ENCODE data around the gene ERAL1.
"Not testable (repeated sequence)": the region's sequence is repeated elsewhere in the genome, so short reads cannot be mapped to it uniquely, and the experiment has no call there.

The ERAL1 gene

DNA sequence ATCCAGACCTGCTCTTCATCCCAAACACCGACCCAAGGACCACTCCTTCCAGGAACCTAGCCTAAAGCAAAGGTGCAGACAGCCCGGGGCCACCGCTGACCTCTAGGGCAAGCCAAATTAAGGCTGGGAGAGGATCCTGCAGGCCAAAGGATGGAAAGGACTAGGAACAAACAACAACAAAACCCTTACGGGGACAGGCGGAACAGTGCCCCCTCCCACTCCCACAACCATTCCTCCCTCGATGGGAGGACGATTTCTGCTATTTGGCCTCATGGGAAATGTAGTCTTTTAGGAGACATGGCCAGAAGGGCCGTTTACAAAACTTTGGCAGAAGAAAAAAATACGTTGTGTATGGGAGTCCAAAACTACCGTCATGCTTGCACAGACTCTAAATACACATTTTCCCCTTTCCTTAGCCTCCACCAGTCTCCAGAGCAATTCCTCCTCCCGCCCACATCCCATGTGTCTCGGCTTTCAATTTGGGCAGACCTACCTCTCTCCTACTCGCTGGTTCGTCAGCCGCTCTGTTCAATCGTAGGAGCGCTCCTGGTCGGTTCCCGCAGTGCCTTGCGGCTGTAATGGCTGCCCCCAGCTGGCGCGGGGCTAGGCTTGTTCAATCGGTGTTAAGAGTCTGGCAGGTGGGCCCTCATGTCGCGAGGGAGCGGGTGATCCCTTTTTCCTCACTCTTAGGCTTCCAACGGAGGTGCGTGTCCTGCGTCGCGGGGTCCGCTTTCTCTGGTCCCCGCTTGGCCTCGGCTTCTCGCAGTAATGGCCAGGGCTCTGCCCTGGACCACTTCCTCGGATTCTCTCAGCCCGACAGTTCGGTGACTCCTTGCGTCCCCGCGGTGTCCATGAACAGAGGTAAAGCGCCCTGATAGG, at the start of gene ERAL1:
Gene ERAL1, plus strand, starts transcription at position 560 of the 879 bp plus-strand sequence. Its CDS starts 19 bp downstream, at position 579.
- DNase-seq (ENCODE audit: low read depth), result peak; percentile 66

DNA sequence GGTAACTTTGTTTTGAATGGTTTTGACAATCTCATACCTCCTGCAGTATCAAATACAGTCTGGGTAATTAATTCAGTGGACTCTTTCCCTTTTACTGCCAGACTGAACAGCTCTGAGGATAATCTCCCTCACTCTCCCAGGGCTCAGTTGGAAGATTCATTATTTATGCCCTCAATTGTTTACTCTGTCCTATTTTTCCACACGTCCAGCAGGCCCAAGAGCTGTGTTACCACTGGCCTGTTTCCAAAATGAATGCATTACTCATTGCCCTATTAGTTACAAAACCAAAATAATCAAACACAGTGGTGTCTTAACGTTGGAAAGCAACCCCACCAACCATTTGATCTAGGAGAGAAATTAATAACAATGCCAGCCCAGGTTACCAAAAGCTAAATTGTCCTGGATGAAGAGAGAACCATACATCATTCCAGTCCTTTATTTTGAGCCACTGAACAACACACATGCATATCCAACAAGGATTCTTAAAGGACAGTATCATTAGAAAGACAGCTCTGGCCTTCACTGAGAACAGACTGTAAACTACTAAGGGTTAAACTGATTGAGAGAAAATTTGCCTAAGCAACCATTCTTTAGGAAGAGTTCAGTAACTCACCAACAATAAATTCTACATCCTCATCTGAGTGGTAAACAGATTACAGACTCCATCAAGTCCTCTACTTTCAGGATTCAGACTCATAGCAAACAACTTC, 46.7 kb upstream of the ERAL1 start:
- no peak for DNase-seq (ENCODE audit: low read depth)

DNA sequence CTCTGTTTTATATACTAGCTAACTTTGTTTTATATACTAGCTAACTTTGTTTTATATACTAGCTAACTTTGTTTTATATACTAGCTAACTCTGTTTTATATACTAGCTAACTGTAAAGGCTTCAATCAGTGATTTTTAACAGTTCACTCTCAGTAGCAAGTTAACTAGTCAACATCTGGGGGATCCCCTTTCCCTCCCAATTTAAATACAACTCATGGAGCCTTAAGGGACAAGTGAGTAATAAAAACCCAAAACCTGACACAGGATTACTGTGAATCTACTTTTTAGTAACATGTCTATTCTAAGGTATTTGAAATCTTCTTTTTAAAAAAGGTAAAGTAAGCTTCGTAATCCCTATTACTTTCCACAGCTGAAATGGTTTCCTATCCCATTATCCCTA, 44.4 kb upstream of the ERAL1 start:
- no peak for DNase-seq (ENCODE audit: low read depth)

DNA sequence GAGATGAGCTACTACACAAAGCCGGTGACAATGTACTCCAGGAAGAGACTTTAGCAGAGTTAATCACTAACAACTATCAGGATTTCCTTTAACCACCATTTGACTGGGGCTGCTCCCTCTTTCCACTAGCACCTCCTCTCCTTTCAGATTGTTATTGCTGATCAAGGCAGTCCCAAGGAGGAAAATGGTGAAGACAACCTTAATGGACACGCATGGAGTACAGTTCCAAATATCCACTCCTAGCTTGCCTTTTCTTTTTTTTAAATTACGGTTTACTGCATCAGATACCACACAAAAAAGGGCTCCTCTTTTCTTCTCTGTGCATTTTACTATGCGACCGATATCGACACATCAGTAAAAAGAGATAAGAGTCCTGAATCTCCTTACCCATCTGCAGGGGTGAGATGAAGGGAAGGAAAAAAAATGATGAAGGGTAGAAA, 43.1 kb upstream of the ERAL1 start:
- no peak for DNase-seq (ENCODE audit: low read depth)

DNA sequence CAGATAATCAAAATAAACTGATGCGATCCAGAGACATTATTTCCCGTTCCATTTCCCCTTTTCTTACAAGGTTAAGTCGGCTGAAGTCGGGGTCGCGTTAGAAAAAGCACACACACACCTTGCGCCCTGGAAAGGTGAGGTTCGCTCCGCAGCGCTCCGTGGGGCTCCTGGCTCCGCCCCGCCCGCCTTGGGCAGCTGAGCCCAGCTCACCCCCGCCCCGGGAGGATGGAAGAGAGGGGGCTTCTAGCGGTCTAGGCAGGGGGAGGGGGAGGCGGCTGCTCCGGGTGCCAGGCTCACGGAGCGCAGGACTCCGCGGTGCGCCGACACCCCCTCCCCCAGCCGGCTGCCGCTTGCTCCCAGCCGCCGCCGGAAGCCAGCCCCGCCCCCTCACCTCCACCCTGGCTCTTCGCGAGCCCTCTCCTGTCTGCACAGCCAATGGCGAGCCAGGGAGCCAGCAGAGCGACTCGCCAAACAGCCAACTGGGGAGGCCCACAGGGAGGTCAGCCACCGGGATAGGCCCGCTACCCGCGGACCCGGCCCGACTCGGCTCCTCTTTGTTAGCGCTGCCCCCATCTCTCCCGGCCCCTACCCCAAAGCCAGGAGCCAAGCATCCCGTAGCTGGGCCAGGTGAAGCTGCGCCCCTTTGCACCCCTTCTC, 42.6 kb upstream of the ERAL1 start:
- peak; percentile 94 for DNase-seq (ENCODE audit: low read depth)

DNA sequence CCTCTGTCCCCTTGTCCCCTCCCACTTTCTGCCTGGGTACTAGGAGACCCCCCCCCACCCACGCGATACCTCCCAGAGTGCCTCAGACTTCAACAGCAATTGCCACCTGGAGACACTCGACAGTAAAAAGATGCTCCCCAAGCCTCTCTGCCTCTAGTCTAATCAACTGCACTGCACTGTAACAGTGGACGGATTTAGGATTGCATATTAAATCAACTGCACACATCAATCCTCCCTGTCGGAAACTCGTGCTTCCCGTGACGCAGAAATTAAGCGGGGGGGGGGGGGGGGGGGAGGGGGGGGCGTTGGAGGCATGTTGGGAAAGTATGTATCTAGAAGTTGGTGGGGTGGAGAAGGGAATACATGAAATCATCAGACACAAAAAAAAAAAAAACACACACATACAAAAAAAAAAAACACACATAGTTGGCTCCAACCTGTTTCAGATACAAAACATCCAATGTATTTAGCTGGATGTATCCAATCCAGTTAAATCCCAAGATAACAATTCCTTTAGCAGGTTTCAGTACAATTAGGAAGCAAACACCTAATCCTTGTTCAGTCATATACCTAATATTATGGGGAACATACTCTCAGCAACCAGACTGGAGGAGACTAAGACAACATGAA, 42.0 kb upstream of the ERAL1 start:
- no peak for DNase-seq (ENCODE audit: low read depth)

DNA sequence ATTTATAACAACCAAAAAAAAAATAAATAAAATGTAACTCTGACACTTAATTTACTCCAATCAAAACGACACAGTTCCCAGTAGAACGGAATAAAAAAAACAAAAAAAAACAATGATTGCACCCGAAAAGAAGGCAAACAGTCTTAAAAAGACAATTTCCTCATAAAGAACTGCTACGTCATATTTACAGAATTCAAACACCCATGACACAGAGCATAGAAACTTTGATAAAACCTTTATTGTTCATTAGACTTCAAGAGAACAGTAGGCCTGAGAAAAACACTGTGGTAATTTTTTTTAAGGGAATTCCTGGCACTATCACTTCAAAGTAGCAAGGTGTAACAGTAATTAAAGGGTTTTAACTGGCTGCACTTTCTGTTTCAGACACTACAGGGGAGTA, 38.3 kb upstream of the ERAL1 start:
- no peak for DNase-seq (ENCODE audit: low read depth)

DNA sequence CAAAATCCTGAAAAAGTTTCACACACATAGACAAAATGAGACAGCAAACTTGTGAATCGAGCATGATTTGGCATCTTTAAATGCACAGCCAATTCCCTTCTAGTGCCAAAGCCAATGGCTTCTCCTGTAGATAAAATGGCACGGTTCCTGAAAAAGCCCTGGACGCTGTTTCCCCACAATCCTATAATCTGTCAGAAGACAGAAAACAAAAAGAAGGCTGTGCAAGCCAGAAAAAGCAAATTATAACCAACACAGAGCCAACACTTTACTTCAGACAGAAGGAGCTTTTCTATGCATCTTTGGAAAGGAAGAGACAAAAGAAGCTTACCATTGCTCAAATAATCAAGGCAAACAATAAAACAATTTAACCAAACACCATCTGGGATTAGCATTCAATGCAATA, 36.0 kb upstream of the ERAL1 start:
- no peak for DNase-seq (ENCODE audit: low read depth)

DNA sequence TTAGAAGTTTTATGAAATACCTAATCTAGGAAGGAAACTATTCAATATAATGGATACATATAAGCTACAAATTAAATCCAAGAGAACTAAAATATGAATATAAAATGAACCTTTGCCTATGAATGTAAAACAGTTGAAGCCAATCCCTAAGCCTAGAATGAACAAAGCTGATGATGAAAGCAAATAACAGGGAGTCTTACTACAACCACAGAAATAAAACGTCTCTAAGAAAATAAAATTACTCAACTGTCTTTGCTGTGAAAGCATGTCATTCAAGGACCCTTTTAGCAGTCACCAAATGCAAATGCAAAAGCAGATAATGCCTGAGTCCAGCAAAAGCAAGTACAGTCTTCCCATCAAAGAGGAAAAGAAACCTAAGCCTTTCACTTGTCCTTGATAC, 35.2 kb upstream of the ERAL1 start:
- no peak for DNase-seq (ENCODE audit: low read depth)

DNA sequence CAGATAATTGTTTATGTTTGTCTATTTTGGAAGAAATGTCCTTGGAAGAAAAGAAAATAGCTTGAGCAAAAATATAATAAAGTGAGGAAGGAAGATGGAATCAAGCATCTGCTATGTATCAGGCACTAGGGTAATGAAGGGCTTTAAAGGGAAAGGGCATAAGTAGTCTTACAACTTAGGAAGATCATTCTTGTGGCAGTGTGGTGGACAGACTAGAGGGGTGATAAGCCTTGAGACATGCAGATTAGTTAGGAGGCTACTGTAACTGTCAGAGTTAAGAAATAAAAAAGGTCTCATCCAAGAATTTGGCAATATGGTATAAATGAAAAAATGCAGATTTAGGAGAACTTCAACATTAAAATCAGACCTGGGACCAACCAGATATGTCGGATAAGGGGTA, 27.1 kb upstream of the ERAL1 start:
- DNase-seq (ENCODE audit: low read depth), result no peak

DNA sequence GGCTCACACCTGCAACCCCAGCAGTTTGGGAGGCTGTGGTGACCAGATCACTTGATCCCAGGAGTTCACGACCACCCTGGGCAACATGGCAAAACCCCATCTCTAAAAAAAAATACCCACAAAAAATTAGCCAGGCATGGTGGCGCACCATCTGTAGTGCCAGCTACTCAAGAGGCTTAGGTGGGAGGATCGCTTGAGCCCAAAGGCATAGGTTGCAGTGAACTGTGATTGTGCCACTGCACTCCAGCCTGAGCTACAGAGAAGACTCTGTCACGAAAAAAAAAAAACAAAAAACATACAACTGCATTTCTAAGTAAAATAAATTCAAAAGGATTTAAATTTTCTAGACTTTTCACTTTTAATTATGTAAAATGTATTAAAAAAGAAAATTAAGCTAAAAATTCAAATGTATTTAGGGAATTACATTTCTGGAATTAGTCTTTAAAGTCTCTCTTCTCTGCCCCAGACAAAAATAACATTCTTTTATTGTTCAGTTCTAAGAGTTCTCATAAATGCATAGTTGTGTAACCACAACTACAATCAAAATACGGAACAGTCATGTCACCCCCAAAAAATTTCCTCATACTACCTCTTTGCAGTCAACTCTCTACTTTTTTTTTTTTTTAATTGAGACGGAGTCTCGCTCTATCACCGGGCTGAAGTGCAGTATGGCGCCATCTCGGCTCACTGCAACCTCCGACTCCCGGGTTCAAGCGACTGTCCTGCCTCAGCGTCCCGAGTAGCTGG, 26.3 kb upstream of the ERAL1 start:
- DNase-seq (ENCODE audit: low read depth), result no peak

DNA sequence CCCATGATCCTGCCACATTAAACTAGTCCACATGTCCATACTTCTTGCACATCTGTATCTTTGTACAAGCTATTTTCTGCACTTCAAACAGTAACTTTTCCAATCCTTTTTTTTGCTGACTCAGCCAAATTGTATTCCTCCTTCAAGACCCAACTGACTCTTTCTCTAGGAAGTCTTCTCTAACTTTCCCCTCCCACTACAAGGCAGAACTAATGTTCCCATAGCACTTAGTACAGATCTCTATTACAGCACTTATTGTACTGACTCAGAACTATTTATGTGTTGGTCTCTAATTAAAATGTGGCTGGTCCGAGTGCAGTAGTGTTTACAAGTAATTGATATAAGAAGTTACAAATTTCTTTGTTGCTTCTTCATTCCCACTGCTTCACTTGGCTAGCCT, 20.4 kb upstream of the ERAL1 start:
- DNase-seq (ENCODE audit: low read depth), result no peak

DNA sequence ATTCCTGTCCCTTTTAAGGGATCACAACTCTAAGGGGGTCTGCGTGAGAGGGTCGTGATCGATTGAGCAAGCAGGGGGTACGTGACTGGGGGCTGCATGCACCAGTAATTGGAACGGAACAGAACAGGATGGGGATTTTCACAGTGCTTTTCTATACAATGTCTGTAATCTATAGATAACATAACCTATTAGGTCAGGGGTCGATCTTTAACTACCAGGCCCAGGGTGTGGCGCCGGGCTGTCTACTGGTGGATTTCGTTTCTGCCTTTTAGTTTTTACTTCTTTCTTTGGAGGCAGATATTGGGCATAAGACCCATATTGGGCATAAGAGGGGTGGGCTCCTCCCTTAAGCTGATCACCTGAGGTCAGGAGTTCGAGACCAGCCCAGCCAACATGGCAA, 18.3 kb upstream of the ERAL1 start:
- not testable (repeated sequence) for DNase-seq (ENCODE audit: low read depth)

DNA sequence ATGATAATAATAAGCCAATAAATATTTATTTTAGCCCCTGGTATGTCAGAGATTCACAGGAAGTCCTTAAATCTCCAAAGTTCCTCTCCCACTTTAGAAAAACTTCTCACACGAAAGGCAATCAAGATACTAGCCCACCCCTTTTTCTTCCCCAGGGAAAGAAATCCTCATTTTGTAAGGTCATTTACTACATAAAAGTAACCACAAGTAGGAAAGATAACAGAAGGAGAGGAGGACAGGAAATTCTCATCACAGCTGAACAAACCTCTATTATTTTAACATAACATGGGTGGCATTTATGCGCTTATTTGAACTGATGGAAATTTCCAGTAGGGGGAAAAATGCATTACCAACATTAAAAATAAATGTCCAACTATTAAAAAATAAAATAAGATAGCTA, 15.6 kb upstream of the ERAL1 start:
- DNase-seq (ENCODE audit: low read depth), result no peak

DNA sequence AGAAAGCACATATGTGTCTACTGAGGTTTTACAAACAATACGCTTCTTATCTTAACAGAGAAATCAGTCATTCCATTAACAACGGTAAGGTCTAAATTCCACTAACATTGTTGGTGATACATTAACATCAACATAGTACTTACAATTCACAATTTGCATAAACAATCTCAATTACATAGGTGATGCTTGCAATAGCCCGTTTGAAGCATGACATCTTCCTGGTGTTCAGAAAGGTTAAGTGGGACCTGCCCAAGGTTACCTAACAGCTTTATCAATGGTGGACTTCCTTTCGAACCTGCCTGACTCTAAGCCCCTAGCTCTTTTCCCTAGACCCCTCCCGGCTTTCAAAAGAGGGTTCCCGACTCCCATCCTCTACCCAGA, 12.9 kb upstream of the ERAL1 start:
- DNase-seq (ENCODE audit: low read depth), result no peak

DNA sequence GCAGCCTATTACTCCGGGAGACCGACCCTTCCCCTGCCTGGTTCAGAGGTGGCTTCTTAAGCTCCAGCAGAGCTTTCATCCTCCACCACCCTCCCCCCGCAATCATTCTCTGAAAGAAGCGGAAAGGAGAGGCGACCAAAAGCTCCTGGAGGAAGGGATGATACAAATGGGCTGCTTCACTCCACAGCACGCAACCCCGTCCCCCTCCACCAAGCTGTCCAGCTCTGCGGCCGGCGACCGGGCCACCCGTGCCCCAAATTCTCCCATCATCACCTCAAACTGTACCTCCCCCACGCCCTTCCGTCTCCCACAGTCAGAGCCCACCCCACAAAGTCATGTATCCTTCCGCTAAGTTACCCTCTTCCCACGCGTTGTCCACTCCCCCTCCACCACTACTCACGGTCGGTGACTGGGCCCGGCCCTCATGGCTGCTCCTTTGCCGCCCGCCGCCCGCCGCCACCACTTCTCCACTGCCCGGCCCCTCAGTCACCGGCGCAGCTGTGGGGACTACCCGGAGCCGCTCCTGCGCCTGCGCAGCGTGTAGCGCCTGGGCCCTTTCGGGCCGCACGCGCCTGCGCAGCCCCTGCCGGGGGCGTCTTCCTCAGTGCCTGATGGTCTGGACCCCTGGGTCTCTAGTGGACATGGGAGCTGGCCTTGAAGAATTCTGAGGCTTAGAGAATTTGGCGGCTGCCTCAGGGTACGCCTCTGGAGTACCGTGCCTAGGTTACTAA, 12.4 kb upstream of the ERAL1 start, which contains the start of gene FAM222B:
Gene FAM222B, minus strand, starts transcription at position 509 of the 731 bp plus-strand sequence. CDS start 76,123 bp downstream, outside the sequence.
- DNase-seq (ENCODE audit: low read depth), result peak; percentile 80

DNA sequence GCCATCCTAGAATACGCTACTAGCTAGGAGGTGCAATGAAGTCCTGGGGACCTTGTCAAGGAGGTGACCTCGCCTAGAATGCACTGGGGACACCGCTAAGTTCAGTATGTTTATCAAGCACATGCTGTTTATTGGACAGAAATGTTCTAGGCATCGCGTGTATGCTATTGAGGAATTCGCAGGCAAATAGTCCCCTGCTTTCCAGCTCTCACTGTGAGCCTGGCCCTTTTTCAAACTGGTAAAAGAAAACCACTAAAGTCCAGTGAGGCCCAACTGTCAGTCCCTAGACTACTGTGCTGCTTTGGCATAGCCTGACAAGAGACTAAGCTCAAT, 11.0 kb upstream of the ERAL1 start:
- DNase-seq (ENCODE audit: low read depth), result no peak

DNA sequence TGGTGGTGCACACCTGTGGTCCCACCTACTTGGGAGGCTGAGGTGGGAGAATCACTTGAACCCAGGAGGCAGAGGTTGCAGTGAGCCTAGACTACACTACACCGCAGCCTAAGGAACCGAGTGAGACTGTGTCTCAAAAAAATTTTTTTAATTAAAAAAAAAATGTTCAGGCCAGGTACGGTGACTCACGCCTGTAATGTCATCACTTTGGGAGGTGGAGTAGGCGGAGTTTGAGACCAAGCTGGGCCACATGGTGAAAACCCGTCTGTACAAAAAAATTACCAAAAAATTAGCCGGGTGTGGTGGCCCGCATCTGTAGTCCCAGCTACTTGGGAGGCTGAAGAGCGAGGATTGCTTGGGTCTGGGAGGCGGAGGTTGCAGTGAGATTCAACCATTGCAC, 8.6 kb upstream of the ERAL1 start:
- no peak for DNase-seq (ENCODE audit: low read depth)

DNA sequence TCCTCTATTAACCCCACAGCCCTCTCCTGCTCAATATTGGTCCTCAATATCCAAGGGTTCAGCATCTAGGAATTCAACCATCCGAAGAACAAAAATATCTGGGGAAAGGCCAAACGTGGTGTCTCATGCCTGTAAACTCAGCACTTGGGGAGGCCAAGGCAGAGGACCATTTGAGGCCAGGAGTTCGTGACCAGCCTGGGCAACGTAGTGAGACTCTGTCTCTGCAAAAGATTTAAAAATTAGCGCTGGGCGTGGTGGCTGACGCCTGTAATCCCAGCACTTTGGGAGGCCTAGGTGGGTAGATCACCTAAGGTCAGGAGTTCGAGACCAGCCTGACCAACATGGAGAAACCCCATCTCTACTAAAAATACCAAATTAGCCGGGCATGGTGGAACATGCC, 8.1 kb upstream of the ERAL1 start:
- DNase-seq (ENCODE audit: low read depth), result not testable (repeated sequence)

DNA sequence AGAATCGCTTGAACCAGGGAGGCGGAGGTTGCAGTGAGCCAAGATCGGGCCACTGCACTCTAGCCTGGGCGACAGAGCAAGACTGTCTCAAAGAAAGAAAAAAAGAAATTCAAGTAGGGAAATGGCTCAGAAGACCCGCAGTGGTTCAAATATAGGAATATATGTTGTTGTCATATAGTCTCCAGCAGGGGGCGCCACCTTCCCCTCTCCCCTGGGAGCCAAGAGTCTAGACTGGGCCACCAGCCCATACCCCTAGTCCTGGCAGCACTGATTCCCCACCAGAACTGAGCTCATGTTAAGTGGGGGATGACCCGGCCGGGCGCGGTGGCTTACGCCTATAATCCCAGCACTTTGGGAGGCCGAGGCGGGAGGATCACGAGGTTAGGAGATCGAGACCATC, 6.1 kb upstream of the ERAL1 start:
- DNase-seq (ENCODE audit: low read depth), result peak; percentile 31

DNA sequence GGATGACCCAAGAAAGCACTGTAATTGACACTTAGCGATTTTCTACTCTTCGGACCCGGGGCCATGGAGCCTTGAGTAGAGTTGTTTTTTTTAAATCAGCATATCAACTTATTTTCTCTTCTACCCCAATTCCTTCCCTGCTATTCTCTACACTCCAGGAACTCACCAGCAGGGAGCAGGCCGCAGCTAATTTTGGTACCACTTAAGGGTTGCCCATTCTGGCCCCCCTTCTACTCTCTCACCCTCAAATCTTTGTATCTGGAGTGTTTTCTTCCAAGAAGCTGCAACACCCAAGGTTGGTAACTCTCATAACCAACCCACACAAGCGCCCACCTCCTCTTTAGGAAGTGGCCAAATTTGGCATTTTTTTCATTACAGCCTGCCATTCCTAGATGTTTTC, 5.5 kb upstream of the ERAL1 start:
- DNase-seq (ENCODE audit: low read depth), result no peak

Measured in activated gamma-delta T cell treated with anti-CD3 and anti-CD28 coated beads, Interleukin-2, amount 50 U/mL, for 16 hours (primary cell).